AG10803 (cell line): ENCODE results near the gene PDE3A.

Experiments used
- DNase-seq: peaks from one replicate; pipeline ENCODE4 v3.0.0; 2010; ENCODE audit warnings: low read depth
- H3K4me3 ChIP-seq: 2 replicates; pipeline ENCODE4 v1.5.1; 2011; ENCODE audit warnings: mild to moderate bottlenecking, low read length, control low read depth
- CTCF ChIP-seq: conservative IDR thresholded peaks from 2 replicates; pipeline ENCODE4 v1.5.1; 2011; ENCODE audit warnings: mild to moderate bottlenecking, low read length, control low read depth, inconsistent platforms

Gene PDE3A

DNA sequence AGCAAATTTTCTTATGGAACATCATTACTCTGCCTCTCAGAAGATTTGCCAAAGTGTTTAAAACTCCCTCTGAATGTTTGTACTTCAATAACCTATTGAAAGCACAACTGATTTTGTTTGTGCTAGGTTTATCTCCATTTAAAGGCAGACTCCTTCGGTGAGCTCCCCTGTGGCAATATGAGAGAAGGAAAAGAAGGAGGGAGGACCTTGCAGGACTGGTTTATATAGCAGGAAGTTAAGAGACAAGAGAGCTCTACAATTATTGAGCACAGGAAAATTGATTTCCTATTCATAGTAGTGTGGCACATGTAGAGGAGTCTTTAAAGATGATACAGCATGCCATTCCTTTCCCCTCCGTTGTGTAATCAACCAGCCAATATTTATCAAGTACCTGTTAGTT lies 75.5 kb downstream of the PDE3A start:
- no peak overlapping the region for H3K4me3 ChIP-seq
- no peak for DNase-seq
- no peak for TF ChIP-seq CTCF

- no peak for TF ChIP-seq CTCF
- DNase-seq, result no peak
- H3K4me3 ChIP-seq, result no peak overlapping the region
Observed at GRCh38 chr12:20444595-20445170, 76.3 kb downstream of the PDE3A start.

DNA sequence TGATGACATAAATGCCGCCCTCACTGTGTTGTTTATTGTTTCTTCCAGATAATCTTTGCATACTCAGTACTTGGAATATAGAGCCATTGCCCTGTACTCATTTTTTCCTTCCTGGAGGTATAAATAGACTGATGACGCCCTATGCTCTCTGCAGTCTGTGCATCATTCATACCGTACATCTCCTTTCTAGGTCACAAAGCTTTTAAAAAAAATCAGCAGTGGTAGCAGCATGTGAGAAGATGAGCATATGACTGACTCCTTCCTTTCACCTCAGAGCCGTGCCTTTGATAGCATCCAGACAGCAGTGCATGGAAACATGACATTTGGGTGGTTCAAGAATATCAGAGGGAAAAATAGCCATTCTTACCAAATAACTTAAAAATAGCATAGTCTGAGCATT lies 77.3 kb downstream of the PDE3A start:
- DNase-seq, result no peak
- no peak for TF ChIP-seq CTCF
- no peak overlapping the region for H3K4me3 ChIP-seq

- no peak for TF ChIP-seq CTCF
Observed at GRCh38 chr12:20446836-20447235, 78.5 kb downstream of the PDE3A start.

GRCh38 chr12:20448781-20449180 lies 80.4 kb downstream of the PDE3A start:
- no peak for DNase-seq
- TF ChIP-seq CTCF, result no peak
- no peak overlapping the region for H3K4me3 ChIP-seq

More at GRCh38 chr12:20446836-20447235, 78.5 kb downstream of the PDE3A start:
- no peak overlapping the region for H3K4me3 ChIP-seq
- DNase-seq, result no peak

DNA sequence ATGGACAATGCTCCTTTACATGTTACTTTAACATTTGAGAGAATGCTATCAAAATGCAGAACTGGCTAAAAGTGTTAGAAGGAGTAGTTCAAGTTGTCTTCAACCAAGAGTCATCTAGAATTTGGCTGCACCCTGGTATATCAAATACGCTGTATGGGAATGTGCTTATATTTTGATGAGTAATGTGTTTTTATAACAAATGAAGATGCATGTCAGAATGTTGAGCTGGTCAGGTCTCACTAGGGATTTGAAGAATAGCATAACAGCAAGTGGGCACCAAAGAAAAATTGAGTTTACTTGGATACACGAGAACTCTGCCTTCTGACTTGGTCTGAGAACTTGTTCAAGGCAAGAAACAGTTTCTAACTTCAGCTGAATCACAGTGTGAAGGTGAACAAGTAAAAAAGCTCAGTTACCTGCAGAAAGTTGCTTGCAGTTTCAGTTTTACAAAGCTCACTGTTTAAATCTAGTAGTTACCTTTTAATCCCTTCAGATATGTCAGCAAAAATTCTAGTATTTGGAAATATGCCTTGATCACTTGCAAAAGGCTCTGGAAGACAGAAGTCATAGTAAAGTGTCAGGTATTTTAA lies 82.3 kb downstream of the PDE3A start:
- no peak for TF ChIP-seq CTCF
- DNase-seq, result no peak
- no peak overlapping the region for H3K4me3 ChIP-seq

DNA sequence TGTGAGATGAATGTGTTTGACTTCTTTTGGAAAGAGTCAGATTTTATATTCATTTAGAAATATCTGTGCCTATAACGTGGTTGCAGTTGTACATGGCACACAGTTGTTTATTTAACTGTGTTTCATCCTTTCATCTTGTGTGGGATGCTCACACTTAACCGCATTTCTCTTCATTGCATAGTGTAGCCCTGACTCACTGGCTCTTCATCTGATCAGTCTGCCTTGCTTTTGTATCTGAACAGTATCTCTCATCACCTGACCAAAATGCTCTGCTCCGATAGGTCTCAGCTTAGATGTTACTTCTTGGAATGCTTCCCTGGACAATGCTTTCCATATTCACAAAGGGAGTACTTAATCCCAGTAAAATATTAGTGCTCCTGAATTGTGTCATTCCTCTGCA lies 83.4 kb downstream of the PDE3A start:
- no peak for TF ChIP-seq CTCF
- H3K4me3 ChIP-seq, result no peak overlapping the region
- DNase-seq, result peak; percentile 41
